ENCODE measurements around the gene IGF2BP2.

- TF ChIP-seq EZH2phosphoT487 (IDR thresholded peaks at IDR 0.05; ENCODE audit: low read depth, severe bottlenecking, unreplicated experiment): no peak
- no peak for TF ChIP-seq CTCF (IDR thresholded peaks at IDR 0.05; ENCODE audit: poor library complexity)
Measured at GRCh38 chr3:185754920-185755319, 69.9 kb downstream of the IGF2BP2 start.

Measured in hepatocyte (in vitro differentiated cells).